ENCODE results near the gene PTGR1.

PTGR1 gene

DNA sequence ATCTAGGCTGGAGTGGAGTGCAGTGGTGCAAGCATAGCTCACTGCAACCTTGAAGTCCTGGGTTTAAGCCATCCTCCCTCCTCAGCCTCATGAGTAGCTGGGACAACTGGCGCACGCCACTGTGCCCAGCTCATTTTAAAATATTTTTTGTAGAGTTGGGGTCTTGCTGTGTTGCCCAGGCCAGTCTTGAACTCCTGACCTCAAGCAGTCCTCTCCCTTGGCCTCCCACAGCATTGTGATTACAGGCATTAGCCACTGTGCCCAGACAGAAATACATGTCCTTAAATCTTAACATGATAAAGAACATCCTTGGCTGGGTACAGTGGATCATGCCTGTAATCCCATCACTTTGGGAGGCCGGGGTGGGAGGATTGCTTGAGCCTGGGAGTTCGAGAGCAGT is 67.7 kb downstream of the PTGR1 start:
- no peak for DNase-seq

DNA sequence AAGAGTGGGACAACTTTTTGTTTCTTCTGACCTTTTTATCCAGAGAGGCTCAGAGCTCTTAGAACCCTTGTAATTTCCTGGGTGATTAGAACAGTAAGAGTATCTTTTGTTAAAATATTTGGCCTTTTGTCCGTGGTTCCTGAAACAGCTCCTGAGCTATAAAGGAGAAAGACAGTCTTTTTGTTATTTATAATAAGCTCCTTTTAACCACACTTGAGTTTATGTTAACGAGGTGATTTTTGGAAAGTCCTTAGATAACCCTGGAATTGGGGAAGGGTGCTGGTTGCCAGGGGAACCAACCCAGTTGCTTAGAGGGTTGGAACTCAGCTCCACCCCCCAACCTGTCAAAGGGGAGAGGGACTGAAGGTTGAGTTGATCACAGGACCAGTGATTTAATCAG is 69.7 kb downstream of the PTGR1 start:
- DNase-seq: no peak

DNA sequence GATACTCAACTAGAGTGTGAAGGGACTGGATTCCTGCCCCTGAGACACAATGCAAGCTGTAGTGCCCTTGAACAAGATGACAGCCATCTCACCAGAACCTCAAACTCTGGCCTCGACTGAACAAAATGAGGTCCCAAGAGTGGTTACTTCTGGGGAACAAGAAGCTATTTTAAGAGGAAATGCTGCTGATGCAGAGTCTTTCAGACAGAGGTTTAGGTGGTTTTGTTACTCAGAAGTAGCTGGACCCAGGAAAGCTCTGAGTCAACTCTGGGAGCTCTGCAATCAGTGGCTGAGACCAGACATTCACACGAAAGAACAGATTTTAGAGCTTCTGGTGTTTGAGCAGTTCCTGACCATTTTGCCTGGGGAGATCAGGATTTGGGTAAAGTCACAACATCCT is 72.1 kb downstream of the PTGR1 start:
- DNase-seq: peak; percentile 33

DNA sequence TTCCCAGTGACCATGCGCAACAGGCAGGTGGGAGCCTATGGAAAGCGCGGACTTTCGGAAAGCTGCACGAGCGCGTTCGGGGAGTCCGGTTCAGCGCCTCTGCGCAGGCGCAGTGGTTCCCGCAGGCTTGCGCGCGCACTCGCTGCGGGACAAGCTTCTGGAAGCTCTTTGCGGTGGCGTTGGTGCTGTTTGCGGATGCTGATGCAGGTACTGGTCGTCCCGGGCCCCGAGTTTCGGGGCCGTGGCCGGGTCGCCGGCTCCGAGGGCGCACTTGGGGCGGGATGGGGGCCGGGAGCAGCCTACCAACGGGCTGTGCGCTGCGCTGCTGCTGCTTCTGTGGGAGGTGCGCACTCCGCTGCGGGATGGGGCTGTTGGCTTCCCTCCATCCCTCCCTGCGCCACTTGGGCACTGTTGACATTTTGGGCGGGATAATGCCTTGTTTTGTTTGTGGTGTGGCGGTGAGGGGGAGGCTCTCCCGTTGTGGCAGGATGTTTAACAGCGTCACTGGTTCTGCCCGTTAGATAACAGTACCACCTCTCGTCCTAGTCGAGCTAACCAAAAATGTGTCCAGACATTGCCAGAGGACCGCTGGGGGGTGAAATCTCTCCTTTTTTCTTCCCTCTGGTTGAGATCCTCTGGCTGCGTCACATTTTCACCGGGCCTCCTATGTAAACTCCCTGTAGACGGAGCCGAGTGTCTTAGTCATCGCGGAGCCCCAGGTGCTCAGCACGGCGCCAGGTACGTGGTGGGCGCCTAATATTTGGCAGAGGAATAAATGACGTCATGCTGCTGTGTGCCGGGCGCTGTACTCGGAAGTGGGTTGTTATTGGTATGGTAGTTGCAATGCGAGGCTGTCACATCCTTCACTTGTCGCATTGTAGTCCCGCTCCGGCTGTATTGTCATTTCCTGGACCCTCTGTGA is 74.1 kb downstream of the PTGR1 start, which contains the start of gene ZNF483:
TSS of gene ZNF483 (plus strand) at position 124 of the 922 bp plus-strand sequence. CDS start 2,217 bp downstream, outside the sequence.
- DNase-seq: no peak

DNA sequence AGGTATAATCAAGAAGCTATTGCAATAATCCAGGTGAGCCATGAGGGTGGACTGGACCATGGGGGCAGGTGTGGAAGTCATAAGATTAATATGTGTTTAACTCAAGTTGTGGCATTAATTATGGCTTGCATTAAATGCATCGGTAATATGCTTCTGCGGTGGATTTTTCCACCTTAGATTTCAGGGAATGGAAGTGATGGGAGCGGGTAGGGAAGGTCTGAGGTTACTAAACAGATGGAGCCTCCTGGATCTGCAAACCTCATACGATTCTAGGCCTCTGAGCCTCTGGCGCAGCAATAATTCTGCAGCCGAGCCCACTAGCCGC is 74.8 kb downstream of the PTGR1 start:
- no peak for DNase-seq

DNA sequence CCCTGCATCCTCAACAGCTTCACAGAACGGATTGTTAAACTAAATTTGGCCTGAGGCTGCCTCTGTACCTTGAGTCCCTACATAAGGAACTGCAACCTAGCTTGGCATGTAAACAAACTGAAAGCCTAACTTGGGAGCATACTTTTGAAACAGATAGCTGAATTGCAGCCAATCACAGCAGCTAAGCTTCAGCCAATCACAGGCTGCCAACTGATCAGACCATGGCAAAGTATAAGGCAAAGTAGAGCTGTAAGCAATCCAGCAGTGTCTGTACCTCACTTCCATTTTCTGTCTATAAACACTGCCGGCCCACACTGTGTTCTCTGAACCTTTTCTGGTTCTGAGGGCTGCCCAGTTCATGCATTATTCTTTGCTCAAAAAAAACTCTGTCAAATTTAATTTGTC is 83.4 kb downstream of the PTGR1 start:
- no peak for DNase-seq

DNA sequence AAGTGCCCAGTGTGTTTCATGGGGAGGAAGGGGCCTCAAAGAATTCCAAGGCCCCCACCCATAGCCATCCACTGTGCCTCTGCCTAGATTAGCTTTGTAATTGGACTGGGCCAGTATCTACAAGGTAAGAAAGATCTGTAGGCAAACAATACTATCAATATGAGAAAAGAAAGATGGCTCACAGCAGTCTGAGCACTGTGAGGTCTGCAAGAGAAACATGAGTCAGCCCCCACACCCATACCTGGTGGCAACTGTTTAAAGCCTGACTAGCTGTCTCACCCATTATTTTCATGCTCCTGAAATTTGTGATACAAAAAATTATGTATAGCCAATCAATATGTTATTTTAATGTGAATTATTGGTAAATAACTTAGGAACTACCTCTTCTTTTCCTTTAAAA is 84.5 kb downstream of the PTGR1 start:
- no peak for DNase-seq

Data from MV-4-11 (cell line).